Epithelial cell of esophagus (primary cell): ENCODE results near the gene OXSR1.
"Not testable (repeated sequence)": the region's sequence is repeated elsewhere in the genome, so short reads cannot be mapped to it uniquely, and the experiment has no call there.

Source experiments
- DNase-seq: peaks from one replicate; pipeline ENCODE4 v3.0.0; 2010; ENCODE audit warnings: low read depth
- H3K4me3 ChIP-seq: 2 replicates; pipeline ENCODE4 v1.5.1; 2011; ENCODE audit warnings: mild to moderate bottlenecking, low read length, control low read depth
- TF ChIP-seq, protein P1 (sequence below): IDR thresholded peaks from 2 replicates; pipeline ENCODE4 v1.5.1; 2011; ENCODE audit warnings: low read depth, mild to moderate bottlenecking, low read length, control low read depth, inconsistent platforms; ENCODE audit not compliant: insufficient read depth; ENCODE audit errors: missing control alignments

Gene OXSR1

GRCh38 chr3:38169027-38169317, 3.6 kb downstream of the OXSR1 start:
- H3K4me3 ChIP-seq = no peak overlapping the region
- peak; percentile 43 for DNase-seq
- TF ChIP-seq, protein P1, sequence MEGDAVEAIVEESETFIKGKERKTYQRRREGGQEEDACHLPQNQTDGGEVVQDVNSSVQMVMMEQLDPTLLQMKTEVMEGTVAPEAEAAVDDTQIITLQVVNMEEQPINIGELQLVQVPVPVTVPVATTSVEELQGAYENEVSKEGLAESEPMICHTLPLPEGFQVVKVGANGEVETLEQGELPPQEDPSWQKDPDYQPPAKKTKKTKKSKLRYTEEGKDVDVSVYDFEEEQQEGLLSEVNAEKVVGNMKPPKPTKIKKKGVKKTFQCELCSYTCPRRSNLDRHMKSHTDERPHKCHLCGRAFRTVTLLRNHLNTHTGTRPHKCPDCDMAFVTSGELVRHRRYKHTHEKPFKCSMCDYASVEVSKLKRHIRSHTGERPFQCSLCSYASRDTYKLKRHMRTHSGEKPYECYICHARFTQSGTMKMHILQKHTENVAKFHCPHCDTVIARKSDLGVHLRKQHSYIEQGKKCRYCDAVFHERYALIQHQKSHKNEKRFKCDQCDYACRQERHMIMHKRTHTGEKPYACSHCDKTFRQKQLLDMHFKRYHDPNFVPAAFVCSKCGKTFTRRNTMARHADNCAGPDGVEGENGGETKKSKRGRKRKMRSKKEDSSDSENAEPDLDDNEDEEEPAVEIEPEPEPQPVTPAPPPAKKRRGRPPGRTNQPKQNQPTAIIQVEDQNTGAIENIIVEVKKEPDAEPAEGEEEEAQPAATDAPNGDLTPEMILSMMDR = no peak

DNA sequence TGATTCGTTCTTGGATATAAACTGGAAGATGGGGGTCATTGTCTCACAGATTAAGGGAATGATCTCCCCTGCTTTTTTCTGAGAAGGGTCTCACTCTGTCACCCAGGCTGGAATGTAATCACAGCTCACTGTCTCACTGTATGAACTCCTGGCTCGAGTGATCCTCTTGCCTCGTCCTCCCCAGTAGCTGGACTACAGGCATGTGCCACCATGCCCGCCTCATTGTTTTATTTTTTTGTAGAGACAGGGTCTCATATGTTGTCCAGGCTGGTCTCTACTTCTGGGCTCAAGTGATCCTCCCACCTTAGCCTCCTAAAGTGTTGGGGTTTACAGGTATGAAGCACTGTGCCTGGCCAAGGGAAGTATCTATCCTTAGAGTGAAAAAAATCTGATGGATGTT, 5.4 kb downstream of the OXSR1 start:
- no peak for DNase-seq
- H3K4me3 ChIP-seq = no peak overlapping the region
- TF ChIP-seq, protein P1 = no peak

- no peak for DNase-seq
- TF ChIP-seq, protein P1 = no peak
- H3K4me3 ChIP-seq = no peak overlapping the region
Observed at GRCh38 chr3:38171622-38172021, 6.3 kb downstream of the OXSR1 start.

DNA sequence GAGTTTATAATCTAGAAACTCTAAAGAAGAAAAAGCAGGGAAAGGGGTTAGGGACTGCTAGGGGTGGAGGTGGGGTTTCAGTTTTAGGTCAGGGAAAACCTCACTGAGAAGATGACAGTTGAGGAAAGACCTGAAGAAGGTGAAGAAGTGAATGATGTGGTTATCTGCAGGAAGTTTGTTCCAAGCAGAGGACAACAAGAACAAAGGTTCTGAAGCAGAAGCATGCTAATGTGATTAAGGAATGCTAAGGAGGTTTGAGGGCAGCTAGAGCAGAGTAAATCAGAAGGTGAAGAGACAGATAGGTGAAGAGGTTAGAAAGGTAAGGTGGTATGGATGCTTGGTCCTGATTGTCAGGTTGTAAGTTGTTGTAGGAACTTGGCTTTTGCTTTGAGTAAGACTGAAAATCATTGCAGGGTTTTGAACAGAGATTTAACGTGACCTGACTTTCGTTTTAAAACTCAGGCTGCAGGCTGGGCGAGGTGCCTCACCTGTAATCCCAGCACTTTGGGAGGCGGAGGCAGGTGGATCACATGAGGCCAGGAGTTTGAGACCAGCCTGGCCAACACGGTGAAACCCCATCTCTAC, 8.6 kb downstream of the OXSR1 start:
- TF ChIP-seq, protein P1 = no peak
- no peak for DNase-seq
- H3K4me3 ChIP-seq = no peak overlapping the region

- H3K4me3 ChIP-seq = no peak overlapping the region
- TF ChIP-seq, protein P1 = no peak
- no peak for DNase-seq
Observed at GRCh38 chr3:38177181-38177580, 11.8 kb downstream of the OXSR1 start.

DNA sequence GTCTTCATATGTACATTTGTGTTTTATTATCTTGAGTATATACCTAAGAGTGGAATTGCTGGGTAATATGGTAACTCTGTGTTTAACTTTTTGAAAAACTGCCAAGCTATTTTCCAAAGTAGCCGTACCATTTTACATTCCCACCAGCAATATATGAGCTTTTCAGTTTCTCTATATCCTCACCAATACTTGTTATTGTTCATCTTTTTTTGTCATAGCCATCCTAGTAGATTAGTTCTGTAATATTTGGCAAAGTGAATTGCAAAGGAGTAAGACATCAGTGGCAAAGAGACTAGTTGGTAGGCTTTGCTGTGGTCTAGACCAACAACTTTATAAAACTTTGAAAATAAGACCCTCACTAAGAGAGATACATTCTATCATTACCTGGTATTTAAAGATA, 21.4 kb downstream of the OXSR1 start:
- TF ChIP-seq, protein P1 = no peak
- no peak for DNase-seq
- no peak overlapping the region for H3K4me3 ChIP-seq

DNA sequence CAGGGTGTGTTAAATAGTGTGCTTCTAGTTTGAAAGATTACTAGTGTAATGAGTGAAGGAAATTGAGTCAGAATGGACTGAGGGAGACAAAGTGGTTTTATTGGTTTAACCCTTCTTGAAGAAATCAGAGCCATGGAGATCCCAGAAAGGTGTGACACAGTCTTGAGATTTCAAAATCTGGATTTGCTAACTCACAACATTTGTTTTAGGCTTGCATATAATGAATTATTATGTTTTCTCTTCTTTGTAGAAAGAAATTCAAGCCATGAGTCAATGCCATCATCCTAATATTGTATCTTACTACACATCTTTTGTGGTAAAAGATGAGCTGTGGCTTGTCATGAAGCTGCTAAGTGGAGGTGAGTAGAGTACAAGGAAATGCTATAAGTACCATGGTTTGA, 25.1 kb downstream of the OXSR1 start:
- TF ChIP-seq, protein P1 = no peak
- peak; percentile 66 for DNase-seq
- no peak overlapping the region for H3K4me3 ChIP-seq

DNA sequence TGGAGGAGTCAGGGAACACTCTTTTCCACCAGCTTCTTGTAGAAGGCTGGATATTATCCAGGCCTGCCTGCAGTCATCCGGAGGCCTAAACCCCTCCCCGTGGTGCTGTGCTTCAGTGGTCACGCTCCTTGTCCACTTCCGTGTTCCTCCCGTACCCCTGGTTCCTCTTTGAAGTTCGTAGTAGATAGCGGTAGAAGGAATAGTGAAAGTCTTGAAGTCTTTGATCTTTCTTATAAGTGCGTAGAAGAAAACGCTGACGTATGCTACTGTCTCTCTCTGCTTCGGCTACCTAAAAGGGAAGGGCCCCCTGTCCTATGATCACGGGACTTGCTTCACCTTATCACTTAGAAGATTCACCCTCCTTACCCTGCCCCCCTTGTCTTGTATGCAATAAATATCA, 37.6 kb downstream of the OXSR1 start:
- DNase-seq, H3K4me3 ChIP-seq: not testable (repeated sequence)
